HCEC 1CT (cell line): ENCODE results near the gene ZSWIM4.

ENCODE experiments used
- DNase-seq: peaks from one replicate; pipeline ENCODE4 v3.0.0-alpha.2; 2017

The ZSWIM4 gene

GRCh38 chr19:13813147-13813546 is 17.9 kb downstream of the ZSWIM4 start:
- DNase-seq: no peak

- no peak for DNase-seq
These were observed 19.3 kb downstream of the ZSWIM4 start for GRCh38 chr19:13814550-13814949.

GRCh38 chr19:13817018-13817614 is 21.9 kb downstream of the ZSWIM4 start:
- peak; percentile 0 for DNase-seq

DNA sequence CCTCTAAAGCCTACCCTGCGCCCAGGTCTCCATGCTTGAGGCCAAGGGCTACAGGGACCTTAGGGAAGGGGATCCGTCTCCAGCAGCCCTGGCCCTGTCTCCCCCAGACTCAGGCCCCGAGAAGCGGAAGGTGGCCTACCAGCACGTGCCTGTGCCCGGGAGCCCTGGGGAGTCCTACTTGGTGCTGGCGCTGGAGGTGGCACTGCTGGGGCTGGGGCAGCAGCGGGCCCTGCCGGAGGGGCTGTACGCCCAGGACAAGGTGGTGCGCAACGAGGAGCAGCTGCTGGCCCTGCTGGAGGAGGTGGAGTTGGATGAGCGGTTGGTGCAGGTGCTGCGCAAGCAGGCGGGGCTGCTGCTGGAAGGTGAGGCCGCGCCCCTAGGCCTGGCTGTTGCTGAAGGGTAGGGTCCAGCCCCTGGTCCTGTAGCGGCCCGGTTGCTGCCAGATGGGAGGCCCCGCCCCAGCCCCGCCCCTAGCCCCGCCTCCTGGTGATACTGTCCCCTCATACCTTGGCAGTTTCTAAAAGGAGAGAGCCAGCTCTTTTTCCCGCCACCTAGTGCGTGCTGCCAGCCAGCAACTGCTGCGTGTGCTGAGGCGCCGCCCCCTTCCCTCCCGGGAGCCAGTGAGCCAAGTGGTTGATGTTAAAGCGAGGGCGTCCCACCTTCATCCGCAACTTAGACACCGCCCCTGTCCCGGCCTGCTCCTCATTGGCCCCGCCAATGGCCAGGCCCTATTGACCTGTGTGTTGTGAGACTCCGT is 22.6 kb downstream of the ZSWIM4 start:
- DNase-seq: no peak

GRCh38 chr19:13819238-13819637 is 24.0 kb downstream of the ZSWIM4 start:
- no peak for DNase-seq

GRCh38 chr19:13821292-13821691 is 26.0 kb downstream of the ZSWIM4 start:
- no peak for DNase-seq

- no peak for DNase-seq
These were observed 28.0 kb downstream of the ZSWIM4 start for GRCh38 chr19:13823256-13823655.

DNA sequence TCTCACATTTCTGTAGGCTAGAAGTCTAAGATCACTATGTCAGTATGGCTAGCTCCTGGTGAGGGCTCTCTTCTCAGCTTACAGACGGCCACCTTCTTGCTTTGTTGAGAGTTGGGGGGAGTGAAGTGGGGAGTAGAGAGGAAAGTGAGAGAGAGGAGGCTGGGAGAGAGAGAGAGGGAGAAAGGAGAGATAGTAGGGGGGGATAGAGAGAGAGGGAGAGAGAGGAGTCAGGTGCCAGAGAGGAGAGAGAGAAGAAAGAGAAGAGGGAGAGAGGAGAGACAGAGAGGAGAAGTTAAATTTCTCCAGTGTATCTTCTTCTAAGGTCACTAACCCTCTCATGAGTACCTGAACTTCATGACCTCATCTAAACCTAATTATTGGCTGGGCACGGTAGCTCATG is 28.7 kb downstream of the ZSWIM4 start:
- DNase-seq: no peak

GRCh38 chr19:13824703-13825102 is 29.5 kb downstream of the ZSWIM4 start:
- no peak for DNase-seq

DNA sequence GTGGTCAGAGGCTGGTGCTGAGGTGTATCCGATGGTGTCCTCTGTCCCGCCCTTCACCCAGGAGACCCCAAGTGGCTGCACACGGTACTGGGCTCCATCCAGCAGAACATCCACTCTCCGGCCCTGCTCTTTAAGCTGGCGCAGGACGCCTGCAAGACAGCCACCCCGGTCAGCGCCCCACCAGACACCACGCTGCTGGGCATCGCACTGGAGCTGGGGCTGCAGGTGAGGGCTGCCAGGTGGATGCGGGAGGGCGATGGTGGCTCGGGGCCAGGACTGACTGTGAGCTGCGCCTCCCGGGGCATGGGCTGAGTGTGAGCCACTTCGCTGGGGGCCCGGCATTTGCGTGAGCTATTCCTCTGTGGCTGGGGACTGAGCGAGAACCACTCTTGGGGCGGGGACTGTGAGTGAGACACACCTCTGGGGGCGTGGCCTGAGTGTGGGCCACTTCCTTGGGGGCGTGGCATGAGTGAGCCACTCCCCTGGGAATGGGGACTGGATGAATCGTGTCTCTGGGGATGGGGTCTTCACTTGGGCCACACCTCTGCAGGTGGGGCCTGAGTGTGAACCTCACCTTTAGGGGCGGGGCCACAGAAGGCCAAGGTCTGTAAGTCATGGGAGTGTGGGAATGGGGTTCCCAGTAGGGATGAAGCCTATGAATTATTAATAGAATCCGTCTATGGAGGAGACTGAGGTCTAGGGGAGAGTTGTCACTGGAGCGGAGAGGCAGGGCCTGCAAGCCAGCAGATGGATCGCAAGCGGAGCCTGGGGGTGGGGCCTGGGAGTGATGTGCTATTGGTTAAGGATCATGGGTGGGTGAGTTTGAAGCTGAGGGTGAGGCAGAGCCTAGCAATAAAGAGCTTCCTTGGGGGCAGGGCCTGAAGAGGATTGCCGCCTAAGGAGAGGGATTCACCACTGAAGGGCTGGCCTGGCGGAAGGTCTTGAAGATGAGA is 30.5 kb downstream of the ZSWIM4 start:
- DNase-seq: no peak

DNA sequence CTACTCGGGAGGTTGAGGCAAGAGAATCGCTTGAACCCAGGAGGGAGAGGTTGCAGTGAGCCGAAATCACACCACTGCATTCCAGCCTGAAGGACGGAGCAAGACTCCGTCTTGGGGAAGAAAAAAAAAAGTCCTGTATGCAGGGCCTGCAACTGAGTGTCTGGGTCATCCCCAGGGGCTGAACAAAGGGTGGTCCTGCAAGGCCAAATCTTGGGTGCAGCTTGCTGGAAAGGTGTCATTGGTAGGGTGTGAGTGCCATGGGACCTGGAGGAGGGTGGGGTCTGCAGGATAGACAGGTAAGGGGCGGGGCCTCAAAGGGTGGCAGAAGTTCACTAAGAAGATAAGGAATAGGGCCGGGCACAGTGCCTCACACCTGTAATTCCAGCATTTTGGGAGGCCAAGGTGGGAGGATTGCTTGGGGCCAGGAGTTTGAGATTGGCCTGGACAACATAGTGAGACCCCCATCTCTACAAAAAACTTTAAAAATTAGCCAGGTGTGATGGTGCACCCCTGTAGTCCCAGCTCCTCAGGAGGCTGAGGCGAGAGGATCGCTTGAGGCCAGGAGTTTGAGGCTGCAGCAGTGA is 31.5 kb downstream of the ZSWIM4 start:
- DNase-seq: no peak

DNA sequence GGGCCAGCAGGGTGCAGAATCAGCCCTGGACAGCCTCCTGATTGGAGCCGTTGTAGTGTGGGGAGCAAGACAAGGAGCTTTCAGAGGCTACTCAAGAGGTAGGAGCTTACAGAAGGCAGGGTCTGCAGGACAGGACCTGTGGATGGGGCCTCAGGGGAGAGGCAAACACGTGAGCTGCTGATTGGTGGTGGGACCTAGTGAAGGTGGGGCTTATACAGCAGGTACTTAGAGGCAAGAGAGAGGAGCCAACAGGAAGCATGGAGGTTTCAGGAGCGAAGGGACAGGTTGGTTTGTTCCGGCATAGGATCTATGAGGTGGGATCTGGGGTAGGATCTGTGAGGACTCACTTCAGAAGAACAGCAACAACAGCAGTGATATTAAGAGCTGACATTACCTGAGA is 32.4 kb downstream of the ZSWIM4 start:
- DNase-seq: no peak

GRCh38 chr19:13830114-13830740 is 35.0 kb downstream of the ZSWIM4 start:
- no peak for DNase-seq

GRCh38 chr19:13830741-13831536 is 35.7 kb downstream of the ZSWIM4 start:
- no peak for DNase-seq

GRCh38 chr19:13831537-13832467 is 36.6 kb downstream of the ZSWIM4 start:
- DNase-seq: no peak

DNA sequence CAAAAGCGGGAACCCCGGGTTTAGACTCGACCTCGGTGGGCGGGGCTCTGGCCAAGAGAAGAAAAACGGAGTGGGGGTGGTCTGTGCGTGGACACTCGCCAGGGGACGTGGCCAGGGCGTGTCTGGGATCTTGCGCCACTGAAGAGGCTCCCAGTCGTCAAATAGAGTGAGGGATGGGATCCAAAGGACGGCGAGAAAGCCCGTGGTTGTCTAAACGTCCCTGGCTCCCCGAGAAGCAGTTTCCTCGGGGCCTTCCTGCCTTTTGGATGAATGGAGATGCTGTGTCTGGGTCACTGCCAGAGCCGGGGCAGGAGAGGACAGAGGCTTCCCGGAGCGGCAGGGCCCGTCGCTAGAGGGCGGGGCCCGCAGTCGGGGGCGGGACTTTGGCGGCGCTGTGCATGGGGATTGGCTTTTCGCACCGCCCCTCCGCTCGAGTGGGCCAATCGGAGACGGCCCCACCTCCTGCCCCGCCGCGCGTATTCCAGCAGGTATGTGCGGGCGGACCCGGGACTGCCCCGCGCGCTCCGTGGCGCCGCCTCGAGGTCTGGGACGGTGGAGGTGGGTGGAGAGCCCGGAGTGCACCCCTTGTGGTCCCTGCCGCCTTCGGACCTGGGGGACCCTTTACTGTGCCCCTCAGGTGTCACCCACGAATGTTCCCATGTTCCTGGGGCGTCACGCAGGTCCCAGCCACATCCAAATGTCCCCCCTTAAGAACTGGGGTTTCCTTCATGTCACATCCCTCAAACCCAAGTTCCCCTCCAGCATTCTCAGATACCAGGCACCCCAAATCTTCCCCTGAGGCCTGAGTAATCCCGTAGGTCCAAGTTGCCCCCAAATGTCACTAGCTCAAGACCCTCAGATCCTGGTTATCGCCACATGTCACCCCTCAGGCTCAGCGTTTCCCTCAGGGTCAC is 38.3 kb downstream of the ZSWIM4 start:
- DNase-seq: peak; percentile 86

DNA sequence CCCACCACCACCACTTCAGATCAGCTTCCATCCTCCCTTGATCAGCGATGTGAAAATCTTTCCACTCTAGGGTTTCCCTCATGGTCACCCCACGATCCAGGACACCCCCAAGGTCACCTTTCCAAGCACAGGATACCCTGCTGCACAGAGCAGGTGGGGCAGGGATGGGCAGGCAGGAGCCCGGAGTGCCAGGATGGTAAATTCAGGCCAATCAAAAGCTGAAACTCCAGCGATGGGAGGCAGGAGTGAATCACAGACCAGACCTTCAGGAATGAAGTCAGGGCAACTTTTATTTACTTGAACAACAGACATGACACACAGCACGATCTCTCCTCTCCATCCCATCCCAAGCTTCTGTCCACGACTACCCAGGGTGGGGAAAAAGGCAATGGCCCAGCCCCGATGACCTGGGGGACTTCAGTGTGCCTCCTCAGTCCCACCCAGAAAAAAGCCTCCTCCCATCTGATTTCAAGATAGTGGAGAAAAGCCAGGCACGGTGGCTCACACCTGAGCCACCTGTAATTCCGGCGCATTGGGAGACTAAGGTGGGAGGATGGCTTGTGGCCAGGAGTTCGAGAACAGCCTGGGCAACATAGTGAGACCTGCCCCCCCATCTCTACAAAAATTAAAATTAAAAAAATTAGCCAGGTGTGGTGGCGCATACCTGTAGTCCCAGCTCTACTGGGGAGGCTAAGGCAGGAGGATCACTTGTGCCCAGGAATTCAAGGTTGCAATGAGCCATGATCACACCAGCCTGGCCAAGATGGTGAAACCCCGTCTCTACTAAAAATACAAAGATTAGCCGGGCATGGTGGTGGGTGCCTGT is 39.2 kb downstream of the ZSWIM4 start:
- DNase-seq: peak; percentile 44
